HG02885 (cell line): ENCODE results near the gene NPL.

Experiments used
- ATAC-seq: cut with Tn5 transposase; IDR thresholded peaks from one replicate; pipeline ENCODE4 v1.9.1; 2021; ENCODE audit warnings: mild to moderate bottlenecking; ENCODE audit not compliant: unreplicated experiment, poor library complexity

NPL gene

DNA sequence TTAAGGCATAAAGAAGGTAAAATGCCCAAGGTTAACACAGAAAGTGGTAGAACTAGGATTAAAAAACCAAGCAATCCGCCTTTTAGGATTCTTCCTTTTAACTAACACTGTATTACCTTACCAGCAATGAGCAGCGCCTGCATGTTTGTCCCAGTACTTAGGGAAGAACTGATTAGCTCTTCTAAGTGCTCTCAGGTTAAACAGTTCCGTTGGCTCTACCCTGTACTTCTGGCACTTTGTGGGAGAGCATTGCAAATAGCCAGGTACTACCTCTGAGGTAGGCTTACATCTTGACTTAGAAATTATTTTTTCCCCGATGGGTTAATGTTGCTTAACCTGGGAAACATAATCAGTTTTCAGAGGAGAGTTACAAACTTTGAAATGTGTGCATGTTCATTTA, 71.1 kb downstream of the NPL start:
- ATAC-seq, result no peak

DNA sequence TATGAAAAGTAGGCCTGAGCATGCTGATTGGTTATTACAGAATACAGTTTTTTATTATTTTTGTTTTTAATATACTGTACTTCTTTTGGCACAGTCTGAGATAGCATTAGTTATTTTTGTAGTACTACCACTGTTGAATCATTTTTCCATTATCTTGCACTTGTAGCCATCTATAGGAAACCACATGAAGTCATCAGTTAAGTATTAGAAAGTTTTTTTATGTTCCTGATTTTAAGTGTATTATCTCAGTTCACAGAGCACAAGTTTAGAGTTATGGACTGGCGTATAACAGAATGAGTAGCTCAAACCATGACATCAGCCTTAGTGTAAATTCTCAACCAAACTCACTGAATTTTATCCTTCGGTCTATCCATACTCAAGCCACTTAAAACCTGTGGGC, 72.4 kb downstream of the NPL start:
- no peak for ATAC-seq

DNA sequence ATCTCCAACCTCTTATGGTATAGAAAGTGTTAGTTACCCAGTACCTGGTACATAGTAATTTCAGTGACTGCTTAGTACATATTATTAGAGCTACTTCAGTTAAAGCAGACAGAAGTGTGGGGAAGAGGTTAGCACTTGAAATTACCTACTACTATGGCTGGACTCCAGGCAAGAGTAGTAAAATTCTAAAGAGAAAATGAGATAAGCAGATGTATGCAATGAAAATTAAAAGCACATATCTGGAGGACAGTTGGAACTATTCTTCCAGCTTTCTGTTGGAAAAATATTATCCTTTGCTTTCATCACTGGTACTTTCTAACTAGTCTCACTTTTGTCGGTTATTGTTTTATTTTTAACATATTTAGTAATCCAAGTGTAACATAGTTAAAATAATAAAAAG, 73.3 kb downstream of the NPL start:
- no peak for ATAC-seq

DNA sequence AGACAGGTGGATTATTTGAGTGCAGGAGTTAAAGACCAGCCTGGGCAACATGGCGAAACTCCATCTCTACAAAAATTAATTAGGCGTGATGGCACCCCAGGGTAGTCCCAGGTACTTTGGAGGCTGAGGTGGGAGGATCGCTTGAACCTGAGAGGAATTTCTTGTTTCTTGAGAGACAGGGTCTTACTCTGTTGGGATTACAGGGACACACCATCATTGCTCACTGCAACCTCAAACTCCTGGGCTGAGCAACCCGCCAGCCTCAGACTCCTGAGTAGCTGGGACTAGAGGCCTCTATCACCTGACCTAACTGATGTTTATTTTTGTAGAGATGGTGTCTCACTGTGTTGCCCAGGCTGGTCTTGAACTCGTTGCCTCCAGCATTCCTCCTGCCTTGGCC, 74.4 kb downstream of the NPL start:
- ATAC-seq, result no peak

DNA sequence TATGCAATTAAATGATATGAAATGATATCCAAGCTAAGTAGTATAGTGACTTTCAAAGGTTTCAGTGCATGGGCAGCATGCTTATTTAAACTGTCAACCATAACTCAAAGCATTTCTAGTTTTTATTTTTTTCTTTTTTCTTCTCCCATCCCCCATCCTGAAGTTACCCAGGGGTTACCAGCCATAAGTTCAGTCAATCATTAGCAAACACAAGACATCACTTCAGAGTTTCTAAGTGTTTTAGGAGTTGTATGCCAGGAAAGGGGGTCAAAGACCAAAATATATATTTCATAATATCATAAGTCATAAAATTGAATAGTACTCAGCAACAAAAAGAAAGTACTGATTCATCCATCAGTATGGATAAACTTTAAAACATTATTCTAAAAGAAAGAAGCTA, 78.3 kb downstream of the NPL start:
- no peak for ATAC-seq

DNA sequence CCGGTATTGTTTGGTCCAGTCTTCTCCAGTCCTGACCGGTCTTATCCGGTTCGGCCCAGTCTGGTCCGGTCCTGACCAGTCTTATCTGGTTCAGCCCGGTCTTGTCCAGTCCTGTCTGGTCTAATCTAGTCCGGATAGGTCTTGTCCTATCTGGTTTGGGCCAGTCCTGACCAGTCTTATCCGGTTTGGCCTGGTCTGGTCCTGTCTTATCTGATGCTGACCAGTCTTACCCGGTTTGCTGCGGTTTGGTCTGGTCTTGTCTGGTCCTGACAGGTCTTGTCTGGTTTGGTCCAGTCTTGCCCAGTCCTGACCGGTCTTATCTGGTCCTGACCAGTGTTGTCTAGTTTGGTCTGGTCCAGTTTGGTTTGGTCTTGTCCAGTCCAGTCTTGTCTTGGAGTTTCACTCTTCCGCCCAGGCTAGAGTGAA, 79.7 kb downstream of the NPL start:
- ATAC-seq, result no peak

DNA sequence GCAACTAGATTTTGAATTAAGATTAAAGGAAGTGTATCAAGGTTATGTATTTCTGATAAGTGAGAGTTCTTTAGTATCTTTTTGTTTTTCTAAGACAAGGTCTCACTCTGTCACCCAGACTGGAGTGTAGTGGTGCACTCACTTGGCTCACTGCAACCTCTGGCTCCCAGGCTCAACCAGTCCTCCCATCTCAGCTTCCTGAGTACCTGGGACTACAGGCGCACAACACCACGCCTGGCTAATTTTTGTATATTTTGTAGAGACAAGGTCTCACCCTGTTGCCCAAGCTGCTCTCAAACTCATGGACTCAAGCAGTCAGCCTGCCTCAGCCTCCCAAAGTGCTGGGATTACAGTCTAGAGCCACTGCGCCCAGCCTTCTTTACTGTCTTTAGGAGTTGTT, 83.3 kb downstream of the NPL start:
- ATAC-seq, result no peak

DNA sequence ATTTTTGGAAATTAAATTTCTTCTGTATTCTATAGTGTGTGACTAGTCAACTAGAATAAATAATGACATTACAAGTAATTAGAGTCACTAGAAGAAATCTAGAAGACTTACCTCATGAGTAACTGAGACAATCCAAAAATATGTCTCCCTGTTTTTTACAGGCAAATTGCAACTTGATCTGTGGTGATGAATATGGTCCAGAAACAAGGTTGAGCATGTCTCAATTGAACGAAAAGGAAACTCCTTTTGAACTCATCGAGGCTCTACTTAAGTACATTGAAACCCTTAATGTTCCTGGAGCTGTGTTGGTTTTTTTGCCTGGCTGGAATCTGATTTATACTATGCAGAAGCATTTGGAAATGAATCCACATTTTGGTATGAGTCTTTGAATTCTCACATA, 86.3 kb downstream of the NPL start:
- ATAC-seq, result no peak

DNA sequence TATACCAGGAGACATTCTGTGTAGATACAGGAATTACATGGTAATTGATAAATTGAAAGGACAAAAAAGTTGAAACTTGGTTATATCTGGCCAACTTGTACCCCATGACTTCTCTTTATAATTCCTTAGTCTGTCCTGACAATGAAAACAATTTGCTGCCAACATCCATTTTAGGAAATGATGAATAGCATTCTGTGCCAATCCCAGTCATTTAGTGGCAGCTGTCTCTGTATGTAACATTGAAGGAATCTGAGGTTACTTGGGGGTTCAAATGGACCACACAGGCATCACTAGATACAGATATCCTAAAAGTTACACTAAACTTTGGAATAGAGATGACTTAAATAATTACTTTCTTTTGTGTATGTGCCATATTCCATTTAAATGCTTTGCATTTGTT, 87.8 kb downstream of the NPL start:
- no peak for ATAC-seq

DNA sequence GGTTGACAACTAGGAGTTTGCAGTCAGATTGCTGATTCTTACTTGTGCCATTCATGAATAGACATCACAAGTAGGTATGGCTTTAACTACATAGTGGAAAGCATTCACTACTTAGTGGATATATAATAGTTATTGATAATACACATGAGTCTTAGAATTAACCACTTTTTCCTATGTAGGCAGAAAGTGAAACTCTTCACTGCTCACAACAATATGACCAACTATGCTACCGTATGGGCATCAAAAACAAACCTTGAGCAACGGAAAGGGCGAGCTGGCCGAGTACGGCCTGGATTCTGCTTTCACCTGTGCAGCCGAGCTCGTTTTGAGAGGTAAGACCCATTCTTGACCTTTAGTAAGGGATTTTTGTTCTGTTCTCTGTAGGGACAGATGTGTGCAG, 88.3 kb downstream of the NPL start:
- ATAC-seq, result no peak
